Kidney epithelial cell (primary cell): ENCODE data around the gene PEX11B. TPM values are rescaled to one million over a fixed set of nuclear protein-coding genes. Genes with fewer than 3 reads are reported as not detected.

Source experiments
- DNase-seq: peaks from one replicate; pipeline ENCODE4 v3.0.0-alpha.2; 2010; ENCODE audit warnings: low read depth
- H3K27me3 ChIP-seq: 2 replicates; pipeline ENCODE4 v1.6.0; 2011; ENCODE audit warnings: low read length; ENCODE audit not compliant: control insufficient read depth, insufficient read depth
- H3K36me3 ChIP-seq: 2 replicates; pipeline ENCODE4 v1.5.1; 2011; ENCODE audit warnings: low read length; ENCODE audit not compliant: control insufficient read depth, insufficient read depth
- H3K4me3 ChIP-seq: 2 replicates; pipeline ENCODE4 v1.5.1; 2011; ENCODE audit warnings: low read depth, mild to moderate bottlenecking, control low read depth, low read length
- total RNA-seq: library from RNA; depleted of rRNA; stranded (reverse); fragments of >200 nt; gene quantifications from 2 replicates; pipeline ENCODE4 v1.2.3, GENCODE V29; 2015
- TF ChIP-seq, protein P1 (sequence below): IDR thresholded peaks from 2 replicates; pipeline ENCODE4 v1.5.1; 2011; ENCODE audit warnings: mild to moderate bottlenecking, moderate library complexity, low read length, control low read depth, inconsistent platforms; ENCODE audit not compliant: insufficient read depth, poor library complexity, severe bottlenecking

The PEX11B gene
- total RNA-seq, 1 donor from 2014 or later, result 31.2 TPM

DNA sequence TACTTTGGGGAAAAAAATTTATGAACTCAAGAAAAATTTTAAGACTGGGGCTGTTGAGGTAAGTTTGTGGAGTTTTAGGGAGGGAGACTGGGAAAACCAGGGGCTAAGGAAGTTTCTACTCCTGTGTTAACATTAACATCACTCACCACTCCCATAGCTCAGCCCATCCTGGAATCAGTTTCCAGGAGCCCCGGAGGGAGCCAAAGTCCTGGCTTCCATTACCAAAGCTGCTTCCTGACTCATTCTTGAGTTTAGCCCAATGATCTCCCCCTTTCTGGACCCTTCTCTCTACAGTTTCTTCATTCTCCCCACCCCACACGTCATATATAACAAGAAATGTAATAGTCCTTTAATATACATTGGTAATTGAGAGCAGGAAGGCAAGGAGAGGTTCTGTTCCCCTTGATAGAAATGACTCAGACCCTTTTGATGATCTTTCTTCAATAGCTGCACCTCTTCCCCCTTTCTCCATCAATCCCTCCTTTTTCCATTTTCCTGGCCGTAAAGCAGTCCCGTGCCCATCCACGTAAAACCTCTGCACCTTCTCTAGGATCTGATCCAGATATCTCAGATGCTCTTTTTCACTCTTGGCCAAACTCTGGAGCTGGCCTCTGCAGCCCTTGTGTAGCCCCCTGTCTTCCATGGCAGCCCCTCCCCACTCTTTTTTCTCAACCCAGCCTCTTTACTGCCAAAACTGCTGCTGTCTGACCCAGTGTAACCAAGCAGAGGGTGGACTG, 55.1 kb downstream of the PEX11B start:
- Histone ChIP-seq H3K36me3 (no peaks in the 10 kb centered on the region), H3K4me3 (no peak overlapping the region), H3K27me3 (no peaks in the 10 kb centered on the region)
- DNase-seq, result no peak
- TF ChIP-seq, protein P1, sequence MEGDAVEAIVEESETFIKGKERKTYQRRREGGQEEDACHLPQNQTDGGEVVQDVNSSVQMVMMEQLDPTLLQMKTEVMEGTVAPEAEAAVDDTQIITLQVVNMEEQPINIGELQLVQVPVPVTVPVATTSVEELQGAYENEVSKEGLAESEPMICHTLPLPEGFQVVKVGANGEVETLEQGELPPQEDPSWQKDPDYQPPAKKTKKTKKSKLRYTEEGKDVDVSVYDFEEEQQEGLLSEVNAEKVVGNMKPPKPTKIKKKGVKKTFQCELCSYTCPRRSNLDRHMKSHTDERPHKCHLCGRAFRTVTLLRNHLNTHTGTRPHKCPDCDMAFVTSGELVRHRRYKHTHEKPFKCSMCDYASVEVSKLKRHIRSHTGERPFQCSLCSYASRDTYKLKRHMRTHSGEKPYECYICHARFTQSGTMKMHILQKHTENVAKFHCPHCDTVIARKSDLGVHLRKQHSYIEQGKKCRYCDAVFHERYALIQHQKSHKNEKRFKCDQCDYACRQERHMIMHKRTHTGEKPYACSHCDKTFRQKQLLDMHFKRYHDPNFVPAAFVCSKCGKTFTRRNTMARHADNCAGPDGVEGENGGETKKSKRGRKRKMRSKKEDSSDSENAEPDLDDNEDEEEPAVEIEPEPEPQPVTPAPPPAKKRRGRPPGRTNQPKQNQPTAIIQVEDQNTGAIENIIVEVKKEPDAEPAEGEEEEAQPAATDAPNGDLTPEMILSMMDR, result no peak

Other genes with a start within 250 kb of the PEX11B start
- gene PDZK1, start 211.3 kb downstream of the PEX11B start, total RNA-seq, result 0.62 TPM in 1 of 2 replicates, not detected in the other
- not detected in 2 replicates for gene CD160, start 199.2 kb downstream of the PEX11B start, total RNA-seq
- 7.7 and 8.5 TPM in 2 replicates for gene RNF115, start 94.6 kb downstream of the PEX11B start, total RNA-seq
- 43.4 and 44.2 TPM in 2 replicates for gene POLR3C, start 94.5 kb downstream of the PEX11B start, total RNA-seq
- 1.9 and 2.5 TPM in 2 replicates for gene NUDT17, start 73.1 kb downstream of the PEX11B start, total RNA-seq
- gene PIAS3, start 59.6 kb downstream of the PEX11B start, total RNA-seq, result 17.7 and 19.6 TPM in 2 replicates
- 0.07 TPM in 1 of 2 replicates, not detected in the other for gene ANKRD35, start 32.9 kb downstream of the PEX11B start, total RNA-seq
- 0.08 and 0.89 TPM in 2 replicates for gene ITGA10, start 8.7 kb downstream of the PEX11B start, total RNA-seq
- 159 and 173 TPM in 2 replicates for gene RBM8A, start 8.8 kb upstream of the PEX11B start, total RNA-seq
- gene LIX1L, start 39.3 kb upstream of the PEX11B start, total RNA-seq, result 23.2 and 28.0 TPM in 2 replicates
- 0.46 TPM in 1 of 2 replicates, not detected in the other for gene ANKRD34A, start 45.9 kb upstream of the PEX11B start, total RNA-seq
- 12.2 and 14.3 TPM in 2 replicates for gene POLR3GL, start 46.0 kb upstream of the PEX11B start, total RNA-seq
- gene TXNIP, start 77.9 kb upstream of the PEX11B start, total RNA-seq, result 14.7 and 19.0 TPM in 2 replicates
- not detected in 2 replicates for gene HJV, start 103.0 kb upstream of the PEX11B start, total RNA-seq
- gene NBPF10, start 226.1 kb upstream of the PEX11B start, total RNA-seq, result 0.82 and 1.4 TPM in 2 replicates